Muscle of leg (tissue), 11 donors: Measurements from ENCODE around the gene ASS1. TPM values are rescaled to one million over a fixed set of nuclear protein-coding genes. Genes with fewer than 3 reads are reported as not detected.

ENCODE experiments used
- DNase-seq: peaks from one replicate; pipeline ENCODE4 v3.0.0; 2013
- H3K27ac ChIP-seq: one replicate; pipeline ENCODE4 v1.5.1; 2013; ENCODE audit warnings: mild to moderate bottlenecking, low read length, control low read depth
- H3K27me3 ChIP-seq: one replicate; pipeline ENCODE4 v1.6.1; 2013; ENCODE audit warnings: low read length; ENCODE audit not compliant: control insufficient read depth, insufficient read depth
- H3K36me3 ChIP-seq: one replicate; pipeline ENCODE4 v1.6.1; 2013; ENCODE audit warnings: low read length; ENCODE audit not compliant: control insufficient read depth, insufficient read depth
- H3K4me1 ChIP-seq: one replicate; pipeline ENCODE4 v1.6.1; 2013; ENCODE audit warnings: low read length; ENCODE audit not compliant: control insufficient read depth, insufficient read depth
- H3K4me3 ChIP-seq: one replicate; pipeline ENCODE4 v1.5.1; 2013; ENCODE audit warnings: low read length, control low read depth
- H3K9me3 ChIP-seq: replicated peaks from 2 replicates; pipeline ENCODE4 v1.6.1; 2013; ENCODE audit warnings: low read depth, low read length; ENCODE audit not compliant: control insufficient read depth
- WGBS: methylation state at CpG from one replicate; pipeline ENCODE4 v1.1.5; 2013; ENCODE audit warnings: missing lambda C conversion rate; ENCODE audit not compliant: insufficient coverage; 5-methylcytosine and 5-hydroxymethylcytosine counted together
- polyA plus RNA-seq, 8 donors: library from polyadenylated mRNA; unstranded; fragments of 120-200 nt; gene quantifications; one replicate each; pipeline versions ENCODE4 v1.2.1 to v1.2.3, GENCODE V29; 2013; ENCODE audit warnings: inconsistent platforms in 1 of 8, low replicate concordance in 1 of 8; ENCODE audit not compliant: insufficient read length in 8 of 8, insufficient read depth in 1 of 8
- total RNA-seq: library from RNA; stranded (reverse); fragments of 120-200 nt; gene quantifications from one replicate; pipeline ENCODE4 v1.2.4, GENCODE V29; 2013

The ASS1 gene
- total and polyA plus RNA-seq, 9 donors, result 36.4 to 72.7 (median 52.9) TPM

GRCh38 chr9:130478152-130478551, 33.4 kb downstream of the ASS1 start:
- H3K27ac ChIP-seq, result no peak overlapping the region
- peaks cover 8% of the 10 kb centered on the region for H3K36me3 ChIP-seq
- no peak overlapping the region for H3K4me3 ChIP-seq
- peaks cover 93% of the 10 kb centered on the region for H3K27me3 ChIP-seq
- no peak for DNase-seq
- no peaks in the 10 kb centered on the region for H3K9me3 ChIP-seq
- 81% methylated on average over 4 of the region's 9 CpGs for WGBS
- peaks cover 4% of the 10 kb centered on the region for H3K4me1 ChIP-seq

GRCh38 chr9:130478736-130479575, 34.2 kb downstream of the ASS1 start:
- H3K4me3 ChIP-seq, result no peak overlapping the region
- no peak overlapping the region for H3K27ac ChIP-seq
- no peaks in the 10 kb centered on the region for H3K9me3 ChIP-seq
- peaks cover 94% of the 10 kb centered on the region for H3K27me3 ChIP-seq
- WGBS, result 51% methylated on average over 20 of the region's 35 CpGs
- peaks cover 4% of the 10 kb centered on the region for H3K4me1 ChIP-seq
- DNase-seq, result no peak
- H3K36me3 ChIP-seq, result peaks cover 8% of the 10 kb centered on the region

GRCh38 chr9:130479587-130479986, 34.8 kb downstream of the ASS1 start:
- peaks cover 8% of the 10 kb centered on the region for H3K36me3 ChIP-seq
- 84% methylated on average over 11 of the region's 19 CpGs for WGBS
- peaks cover 95% of the 10 kb centered on the region for H3K27me3 ChIP-seq

GRCh38 chr9:130480673-130481072, 35.9 kb downstream of the ASS1 start:
- no peak for DNase-seq
- WGBS, result 60% methylated on average over 16 of the region's 16 CpGs
- peaks cover 8% of the 10 kb centered on the region for H3K36me3 ChIP-seq
- H3K4me3 ChIP-seq, result no peak overlapping the region
- no peak overlapping the region for H3K27ac ChIP-seq
- H3K9me3 ChIP-seq, result no peaks in the 10 kb centered on the region
- H3K27me3 ChIP-seq, result peaks cover 94% of the 10 kb centered on the region
- H3K4me1 ChIP-seq, result peaks cover 4% of the 10 kb centered on the region

More at GRCh38 chr9:130479587-130479986, 34.8 kb downstream of the ASS1 start:
- H3K4me3 ChIP-seq, result no peak overlapping the region
- H3K27ac ChIP-seq, result no peak overlapping the region
- no peak for DNase-seq
- peaks cover 4% of the 10 kb centered on the region for H3K4me1 ChIP-seq
- no peaks in the 10 kb centered on the region for H3K9me3 ChIP-seq

GRCh38 chr9:130482463-130482862, 37.7 kb downstream of the ASS1 start:
- Histone ChIP-seq H3K4me3 (no peak overlapping the region), H3K4me1 (peaks cover 4% of the 10 kb centered on the region), H3K36me3 (peaks cover 4% of the 10 kb centered on the region), H3K9me3 (no peaks in the 10 kb centered on the region), H3K27me3 (peaks cover 85% of the 10 kb centered on the region), H3K27ac (no peak overlapping the region)
- DNase-seq, result no peak
- WGBS, result 44% methylated on average over 3 of the region's 5 CpGs

GRCh38 chr9:130483371-130483971, 38.7 kb downstream of the ASS1 start:
- no peaks in the 10 kb centered on the region for H3K9me3 ChIP-seq
- no peak overlapping the region for H3K4me3 ChIP-seq
- no peak overlapping the region for H3K27ac ChIP-seq
- no peak for DNase-seq
- peaks cover 4% of the 10 kb centered on the region for H3K4me1 ChIP-seq
- H3K27me3 ChIP-seq, result peaks cover 75% of the 10 kb centered on the region
- WGBS, result 28% methylated on average over 8 of the region's 16 CpGs
- H3K36me3 ChIP-seq, result peaks cover 4% of the 10 kb centered on the region

- Histone ChIP-seq H3K36me3 (peaks cover 4% of the 10 kb centered on the region), H3K4me1 (no peaks in the 10 kb centered on the region), H3K27ac (no peak overlapping the region), H3K27me3 (peaks cover 70% of the 10 kb centered on the region), H3K9me3 (no peaks in the 10 kb centered on the region), H3K4me3 (no peak overlapping the region)
- DNase-seq, result no peak
- 60% methylated on average over 8 of the region's 21 CpGs for WGBS
Measured at GRCh38 chr9:130484362-130485072, 39.8 kb downstream of the ASS1 start.

- peaks cover 57% of the 10 kb centered on the region for H3K27me3 ChIP-seq
- no peak overlapping the region for H3K27ac ChIP-seq
- H3K36me3 ChIP-seq, result no peaks in the 10 kb centered on the region
- no peak for DNase-seq
- 90% methylated on average over 1 of the region's 6 CpGs for WGBS
- no peaks in the 10 kb centered on the region for H3K9me3 ChIP-seq
- H3K4me3 ChIP-seq, result no peak overlapping the region
- no peaks in the 10 kb centered on the region for H3K4me1 ChIP-seq
Measured at GRCh38 chr9:130486103-130486502, 41.3 kb downstream of the ASS1 start.

- H3K4me1 ChIP-seq, result no peaks in the 10 kb centered on the region
- H3K9me3 ChIP-seq, result no peaks in the 10 kb centered on the region
- WGBS, result 80% methylated on average over 3 of the region's 6 CpGs
- no peak overlapping the region for H3K27ac ChIP-seq
- DNase-seq, result no peak
- no peak overlapping the region for H3K4me3 ChIP-seq
- H3K36me3 ChIP-seq, result peaks cover 4% of the 10 kb centered on the region
- peaks cover 49% of the 10 kb centered on the region for H3K27me3 ChIP-seq
Measured at GRCh38 chr9:130487500-130487899, 42.7 kb downstream of the ASS1 start.
